22Rv1 (cell line): ENCODE results near the gene SPOCK1.

ENCODE experiments used
- ZFX ChIP-seq: fragments of 450-650 bp; IDR thresholded peaks from 2 replicates; pipeline ENCODE4 v1.6.1; 2017; ENCODE audit warnings: antibody characterized with exemption, borderline replicate concordance
- TF ChIP-seq, protein P1 (sequence below): fragments of 450-650 bp; IDR thresholded peaks from 2 replicates; pipeline ENCODE4 v1.5.1; 2017; ENCODE audit warnings: mild to moderate bottlenecking

DNA sequence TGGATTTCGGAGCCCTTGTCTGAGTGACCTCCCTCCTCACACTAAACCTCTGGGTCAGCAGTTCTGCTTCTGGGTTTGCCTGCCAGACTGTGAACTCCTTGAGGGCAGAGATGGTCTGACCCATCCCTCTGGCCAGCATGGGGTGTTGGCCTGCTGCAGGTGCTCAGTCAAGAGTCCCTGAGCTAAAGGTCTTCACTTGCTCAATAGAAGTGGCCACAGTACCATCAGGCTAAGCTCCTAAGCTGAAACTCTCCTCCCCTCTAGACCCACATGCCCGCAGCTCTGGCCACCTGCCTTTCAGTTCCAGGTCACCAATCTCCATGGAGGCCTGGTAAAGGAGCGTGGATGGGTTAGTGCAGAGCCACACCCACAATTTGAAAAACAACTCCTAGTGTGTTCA, 316.6 kb downstream of the SPOCK1 start:
- TF ChIP-seq, protein P1, sequence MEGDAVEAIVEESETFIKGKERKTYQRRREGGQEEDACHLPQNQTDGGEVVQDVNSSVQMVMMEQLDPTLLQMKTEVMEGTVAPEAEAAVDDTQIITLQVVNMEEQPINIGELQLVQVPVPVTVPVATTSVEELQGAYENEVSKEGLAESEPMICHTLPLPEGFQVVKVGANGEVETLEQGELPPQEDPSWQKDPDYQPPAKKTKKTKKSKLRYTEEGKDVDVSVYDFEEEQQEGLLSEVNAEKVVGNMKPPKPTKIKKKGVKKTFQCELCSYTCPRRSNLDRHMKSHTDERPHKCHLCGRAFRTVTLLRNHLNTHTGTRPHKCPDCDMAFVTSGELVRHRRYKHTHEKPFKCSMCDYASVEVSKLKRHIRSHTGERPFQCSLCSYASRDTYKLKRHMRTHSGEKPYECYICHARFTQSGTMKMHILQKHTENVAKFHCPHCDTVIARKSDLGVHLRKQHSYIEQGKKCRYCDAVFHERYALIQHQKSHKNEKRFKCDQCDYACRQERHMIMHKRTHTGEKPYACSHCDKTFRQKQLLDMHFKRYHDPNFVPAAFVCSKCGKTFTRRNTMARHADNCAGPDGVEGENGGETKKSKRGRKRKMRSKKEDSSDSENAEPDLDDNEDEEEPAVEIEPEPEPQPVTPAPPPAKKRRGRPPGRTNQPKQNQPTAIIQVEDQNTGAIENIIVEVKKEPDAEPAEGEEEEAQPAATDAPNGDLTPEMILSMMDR: no peak
- no peak for TF ChIP-seq ZFX
